KOPT-K1 (cell line): ENCODE data around the gene CSTF3.

Experiments
- H3K27ac ChIP-seq: fragments of 200-600 bp; sonication (generic); 2 replicates; pipeline ENCODE4 v1.5.1; 2016; ENCODE audit warnings: antibody characterized with exemption, mild to moderate bottlenecking, low read depth, low read length; ENCODE audit not compliant: poor library complexity, severe bottlenecking
- H3K36me3 ChIP-seq: fragments of 200-600 bp; sonication (generic); 2 replicates; pipeline ENCODE4 v1.5.1; 2017; ENCODE audit warnings: antibody characterized with exemption, mild to moderate bottlenecking, low read length, moderate library complexity; ENCODE audit not compliant: insufficient read depth
- H3K9me3 ChIP-seq: fragments of 200-600 bp; sonication (generic); 2 replicates; pipeline ENCODE4 v1.5.1; 2017; ENCODE audit warnings: antibody characterized with exemption, low read length, mild to moderate bottlenecking; ENCODE audit not compliant: insufficient read depth, poor library complexity, severe bottlenecking

The CSTF3 gene

DNA sequence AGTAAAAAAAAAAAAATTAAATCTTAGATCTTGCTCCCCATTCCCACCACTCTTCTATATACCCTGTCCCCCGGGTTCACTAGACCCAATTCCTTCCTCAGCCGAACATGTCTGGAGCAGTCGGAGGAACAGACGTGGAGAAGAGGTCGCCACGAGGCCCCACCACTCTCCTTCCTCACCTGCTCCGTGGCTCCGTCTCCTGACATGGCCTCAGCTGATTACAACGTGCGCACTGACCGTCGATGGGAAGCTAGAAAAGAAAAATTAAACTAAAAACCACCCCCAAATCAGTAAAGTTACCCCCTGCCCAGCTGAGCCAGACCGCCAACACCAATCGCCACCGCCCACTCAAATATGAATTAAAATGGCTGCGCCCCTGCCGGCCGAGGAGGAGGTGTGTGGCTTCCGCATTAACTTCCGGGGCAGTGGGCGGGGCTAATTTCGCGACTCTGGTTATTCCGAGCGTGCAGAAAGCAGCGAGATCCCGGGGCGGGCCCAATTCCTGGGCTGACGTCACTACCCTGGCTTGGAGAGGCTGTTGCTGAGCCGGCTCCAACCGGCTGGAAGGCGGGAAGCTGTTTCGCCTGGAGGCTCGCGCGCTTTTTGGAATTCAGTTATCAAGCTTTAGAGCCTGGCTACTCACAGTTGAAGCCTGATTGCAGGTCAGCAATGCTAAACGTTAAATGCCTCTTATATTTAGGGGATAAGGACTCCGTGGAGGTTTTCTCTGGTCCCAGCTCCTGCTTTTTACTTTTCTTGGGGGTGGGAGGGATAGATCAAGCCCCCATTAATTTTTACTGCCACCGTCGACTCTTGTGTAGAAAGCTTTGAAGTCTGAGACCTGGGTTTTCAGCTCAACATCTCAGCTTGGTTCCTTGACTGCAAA is at the start of gene CSTF3:
Gene CSTF3 (minus strand): TSS at position 361 of the 886 bp plus-strand sequence. CDS start 155 bp downstream, at position 206.
- H3K9me3 ChIP-seq = no peaks in the 10 kb centered on the region
- peaks cover 14% of the 10 kb centered on the region for H3K36me3 ChIP-seq
- peak within 1 kb of the TSS; percentile 87 for H3K27ac ChIP-seq

DNA sequence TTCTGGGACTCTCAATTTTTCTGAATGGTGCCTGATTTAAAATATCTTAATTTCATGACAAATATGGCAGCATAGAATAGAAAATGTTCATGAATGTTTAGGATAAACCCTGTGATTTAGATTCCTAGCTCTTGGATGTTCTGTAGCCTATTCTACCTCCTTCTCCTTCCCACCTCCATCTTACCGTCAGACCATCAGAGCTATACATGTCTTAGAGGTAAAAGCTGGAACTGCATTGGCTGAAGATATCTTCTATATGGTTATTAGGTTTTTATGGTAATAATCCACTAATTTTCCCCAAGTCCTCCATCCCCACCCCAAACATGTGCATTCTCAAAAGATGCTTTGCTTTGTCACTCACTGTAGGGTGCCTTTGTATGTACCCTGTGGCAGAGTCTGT is 46.9 kb upstream of the CSTF3 start:
- H3K27ac ChIP-seq = no peak overlapping the region
- H3K9me3 ChIP-seq = no peaks in the 10 kb centered on the region
- H3K36me3 ChIP-seq = no peaks in the 10 kb centered on the region

DNA sequence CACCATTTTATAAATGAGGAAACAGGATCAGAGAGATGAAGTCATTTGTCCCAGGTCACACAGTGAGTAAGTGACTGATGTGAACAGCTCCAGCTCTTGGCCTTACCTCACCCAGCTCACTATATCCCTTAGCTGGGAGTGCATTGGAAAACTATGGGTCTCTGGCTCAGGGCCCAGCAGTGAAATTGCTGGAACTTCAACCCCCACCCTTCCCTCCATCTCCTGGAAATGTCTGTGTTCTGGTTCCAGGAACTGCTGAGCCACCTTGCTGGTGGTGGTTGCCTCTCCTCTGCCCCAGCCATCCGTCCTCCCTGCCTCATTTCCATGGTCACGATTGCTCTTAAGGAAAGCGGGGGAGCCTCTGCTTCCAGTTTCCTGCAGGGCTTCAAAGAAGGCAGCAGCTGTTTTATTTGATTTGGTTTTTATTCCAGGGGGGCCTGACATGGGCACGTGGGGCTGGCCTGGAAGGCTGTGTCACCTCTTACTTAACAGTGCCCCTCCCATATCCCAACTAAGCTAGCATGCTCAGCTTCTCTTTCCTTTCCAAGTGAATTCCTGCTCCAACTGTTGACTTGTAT is 46.2 kb upstream of the CSTF3 start:
- H3K36me3 ChIP-seq = no peaks in the 10 kb centered on the region
- no peak overlapping the region for H3K27ac ChIP-seq
- no peaks in the 10 kb centered on the region for H3K9me3 ChIP-seq

GRCh38 chr11:33197915-33198727 is 36.8 kb upstream of the CSTF3 start:
- Histone ChIP-seq H3K27ac (no peak overlapping the region), H3K36me3 (no peaks in the 10 kb centered on the region), H3K9me3 (no peaks in the 10 kb centered on the region)

GRCh38 chr11:33195462-33196173 is 34.3 kb upstream of the CSTF3 start:
- Histone ChIP-seq H3K27ac (no peak overlapping the region), H3K36me3 (no peaks in the 10 kb centered on the region), H3K9me3 (no peaks in the 10 kb centered on the region)

GRCh38 chr11:33194455-33194854 is 33.2 kb upstream of the CSTF3 start:
- Histone ChIP-seq H3K36me3 (peaks cover 7% of the 10 kb centered on the region; the same call in 1 of the 2 replicates), H3K9me3 (no peaks in the 10 kb centered on the region), H3K27ac (no peak overlapping the region)

GRCh38 chr11:33191467-33191866 is 30.2 kb upstream of the CSTF3 start:
- Histone ChIP-seq H3K36me3 (peaks cover 7% of the 10 kb centered on the region; the same call in 1 of the 2 replicates), H3K27ac (no peak overlapping the region), H3K9me3 (no peaks in the 10 kb centered on the region)

DNA sequence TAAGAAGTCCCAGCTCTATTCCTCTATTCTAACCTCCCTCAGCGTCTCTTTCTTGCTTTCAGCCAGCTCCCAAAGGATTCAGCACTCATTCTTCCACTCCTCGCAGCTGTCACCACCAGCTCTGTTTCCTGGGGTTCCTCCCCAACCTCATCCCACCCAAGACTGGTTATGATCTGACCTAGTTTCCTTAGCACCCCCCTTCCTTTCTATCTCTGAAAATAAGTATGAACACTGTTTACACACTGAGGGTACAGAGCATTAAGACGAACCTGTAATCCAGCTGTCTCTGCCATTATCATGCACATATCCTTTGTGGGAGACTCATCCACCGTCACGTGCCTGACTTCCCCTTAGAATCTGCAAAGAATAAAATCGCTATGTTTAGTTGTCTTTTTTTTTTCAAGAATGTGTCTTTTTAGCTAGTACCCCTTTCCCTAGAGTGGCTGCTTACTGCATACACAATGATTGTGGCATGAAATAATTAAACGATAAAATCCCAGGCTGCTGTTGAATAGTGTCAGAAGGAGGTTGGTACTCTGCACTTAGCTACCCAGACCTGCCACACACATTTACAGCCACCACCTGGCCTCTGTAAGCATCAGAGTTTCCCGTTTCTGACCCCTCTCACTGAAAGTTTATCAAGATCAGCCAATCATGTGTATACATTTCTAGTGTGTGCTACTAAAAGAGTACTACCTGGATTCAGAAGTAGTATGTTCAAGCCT is 26.9 kb upstream of the CSTF3 start:
- Histone ChIP-seq H3K27ac (no peak overlapping the region), H3K9me3 (no peaks in the 10 kb centered on the region), H3K36me3 (peaks cover 7% of the 10 kb centered on the region; the same call in 1 of the 2 replicates)

DNA sequence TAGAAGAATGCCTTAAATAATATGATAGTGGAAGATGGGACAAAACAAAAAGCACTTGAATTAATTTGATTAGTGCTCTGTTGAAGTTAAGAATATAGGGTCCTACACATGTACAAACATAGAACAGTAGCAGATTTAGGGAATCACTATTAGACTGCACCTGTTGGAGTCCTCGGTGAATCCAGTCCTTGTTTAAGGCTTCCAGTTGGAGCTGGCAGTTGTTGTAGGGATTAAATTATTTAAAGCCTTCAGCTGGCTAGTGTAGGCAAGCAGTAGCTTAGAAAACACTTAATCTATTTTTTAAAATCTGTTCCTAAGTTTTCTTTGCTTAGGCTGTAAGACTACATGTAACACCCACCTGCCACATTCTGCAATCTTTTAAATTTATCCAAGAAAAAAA is 24.5 kb upstream of the CSTF3 start:
- H3K36me3 ChIP-seq = peaks cover 7% of the 10 kb centered on the region; the same call in 1 of the 2 replicates
- no peak overlapping the region for H3K27ac ChIP-seq
- H3K9me3 ChIP-seq = no peaks in the 10 kb centered on the region

GRCh38 chr11:33182246-33182878 is 21.1 kb upstream of the CSTF3 start:
- Histone ChIP-seq H3K9me3 (no peaks in the 10 kb centered on the region), H3K36me3 (no peaks in the 10 kb centered on the region), H3K27ac (no peak overlapping the region)

- H3K9me3 ChIP-seq = no peaks in the 10 kb centered on the region
- H3K27ac ChIP-seq = no peak overlapping the region
- no peaks in the 10 kb centered on the region for H3K36me3 ChIP-seq
Measured at GRCh38 chr11:33179348-33179803, 18.1 kb upstream of the CSTF3 start.

- H3K27ac ChIP-seq = no peak overlapping the region
- H3K36me3 ChIP-seq = no peaks in the 10 kb centered on the region
- no peaks in the 10 kb centered on the region for H3K9me3 ChIP-seq
Measured at GRCh38 chr11:33178443-33179180, 17.3 kb upstream of the CSTF3 start.

DNA sequence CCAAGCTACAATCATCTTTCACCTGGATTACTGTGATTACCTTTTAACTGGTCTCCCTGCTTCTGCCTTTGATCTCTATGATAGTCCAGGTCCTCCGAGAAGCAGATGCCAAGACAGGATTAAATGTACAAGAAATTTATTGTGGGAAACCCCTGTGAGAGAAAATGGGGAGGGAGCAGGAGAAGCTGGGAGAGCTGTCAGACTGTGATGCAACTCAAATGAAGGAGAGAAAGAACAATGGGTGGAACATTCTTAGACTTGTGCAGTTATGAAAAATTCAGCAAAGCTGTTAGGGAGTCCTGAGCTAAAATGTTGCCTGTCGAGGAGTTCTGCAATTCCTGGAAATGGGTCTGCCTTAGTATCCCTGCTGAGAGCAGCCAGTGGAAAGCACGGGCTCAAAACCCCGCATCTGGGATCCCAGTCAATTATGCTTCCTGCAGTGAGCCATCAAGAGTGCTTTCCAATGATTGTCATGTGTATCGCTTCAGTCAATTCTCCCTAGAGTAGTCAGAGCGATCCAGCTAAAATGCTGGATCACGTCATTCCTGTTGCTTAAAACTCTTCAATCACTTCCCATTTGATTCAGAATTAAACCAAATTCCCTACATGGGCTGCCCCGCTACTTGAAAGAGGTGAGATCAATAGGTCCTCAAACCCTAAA is 16.5 kb upstream of the CSTF3 start:
- Histone ChIP-seq H3K36me3 (no peaks in the 10 kb centered on the region), H3K27ac (no peak overlapping the region), H3K9me3 (no peaks in the 10 kb centered on the region)
